Type B pancreatic cell (in vitro differentiated cells): ENCODE results near the gene LRRC75B. TPM values are rescaled to one million over a fixed set of nuclear protein-coding genes. Genes with fewer than 3 reads are reported as not detected.

Source experiments
- DNase-seq: peaks from one replicate; pipeline ENCODE4 v3.0.0; 2021; ENCODE audit warnings: mixed read lengths; ENCODE audit not compliant: unreplicated experiment; ENCODE audit errors: extremely low spot score
- H3K27ac Mint-ChIP-seq: 2 replicates; pipeline ENCODE4 v1.8.0; 2021; ENCODE audit warnings: mild to moderate bottlenecking, mixed read lengths
- H3K27me3 Mint-ChIP-seq: 2 replicates; pipeline ENCODE4 v1.8.0; 2021; ENCODE audit warnings: mixed read lengths
- H3K36me3 Mint-ChIP-seq: 2 replicates; pipeline ENCODE4 v1.8.0; 2021; ENCODE audit warnings: mixed read lengths
- H3K4me1 Mint-ChIP-seq: one replicate; pipeline ENCODE4 v1.8.0; 2021; ENCODE audit warnings: mixed read lengths; ENCODE audit not compliant: unreplicated experiment
- H3K4me3 Mint-ChIP-seq: 2 replicates; pipeline ENCODE4 v1.8.0; 2021; ENCODE audit warnings: mild to moderate bottlenecking, mixed read lengths
- H3K9me3 Mint-ChIP-seq: 2 replicates; pipeline ENCODE4 v1.8.0; 2021; ENCODE audit warnings: mixed read lengths
- total RNA-seq: library from RNA; stranded (reverse); gene quantifications from 2 replicates; pipeline ENCODE4 v1.2.1, GENCODE V29; 2021; ENCODE audit warnings: low replicate concordance
- TF ChIP-seq, protein P1 (sequence below): fragments of 200-600 bp; sonication (generic); conservative IDR thresholded peaks from 2 replicates; pipeline ENCODE4 v1.5.0; 2021; ENCODE audit warnings: antibody characterized with exemption, mild to moderate bottlenecking

Gene LRRC75B
- total RNA-seq, 1 donor from 2014 or later = 18.6 TPM

GRCh38 chr22:24591286-24591830 lies 1.5 kb downstream of the LRRC75B start:
- TF ChIP-seq, protein P1, sequence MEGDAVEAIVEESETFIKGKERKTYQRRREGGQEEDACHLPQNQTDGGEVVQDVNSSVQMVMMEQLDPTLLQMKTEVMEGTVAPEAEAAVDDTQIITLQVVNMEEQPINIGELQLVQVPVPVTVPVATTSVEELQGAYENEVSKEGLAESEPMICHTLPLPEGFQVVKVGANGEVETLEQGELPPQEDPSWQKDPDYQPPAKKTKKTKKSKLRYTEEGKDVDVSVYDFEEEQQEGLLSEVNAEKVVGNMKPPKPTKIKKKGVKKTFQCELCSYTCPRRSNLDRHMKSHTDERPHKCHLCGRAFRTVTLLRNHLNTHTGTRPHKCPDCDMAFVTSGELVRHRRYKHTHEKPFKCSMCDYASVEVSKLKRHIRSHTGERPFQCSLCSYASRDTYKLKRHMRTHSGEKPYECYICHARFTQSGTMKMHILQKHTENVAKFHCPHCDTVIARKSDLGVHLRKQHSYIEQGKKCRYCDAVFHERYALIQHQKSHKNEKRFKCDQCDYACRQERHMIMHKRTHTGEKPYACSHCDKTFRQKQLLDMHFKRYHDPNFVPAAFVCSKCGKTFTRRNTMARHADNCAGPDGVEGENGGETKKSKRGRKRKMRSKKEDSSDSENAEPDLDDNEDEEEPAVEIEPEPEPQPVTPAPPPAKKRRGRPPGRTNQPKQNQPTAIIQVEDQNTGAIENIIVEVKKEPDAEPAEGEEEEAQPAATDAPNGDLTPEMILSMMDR = no peak
- H3K4me1 Mint-ChIP-seq = no peaks in the 10 kb centered on the region
- no peaks in the 10 kb centered on the region for H3K36me3 Mint-ChIP-seq
- H3K27me3 Mint-ChIP-seq = no peaks in the 10 kb centered on the region
- no peak overlapping the region for H3K27ac Mint-ChIP-seq
- no peak for DNase-seq
- no peaks in the 10 kb centered on the region for H3K9me3 Mint-ChIP-seq
- peak overlapping the region; percentile 58 for H3K4me3 Mint-ChIP-seq

DNA sequence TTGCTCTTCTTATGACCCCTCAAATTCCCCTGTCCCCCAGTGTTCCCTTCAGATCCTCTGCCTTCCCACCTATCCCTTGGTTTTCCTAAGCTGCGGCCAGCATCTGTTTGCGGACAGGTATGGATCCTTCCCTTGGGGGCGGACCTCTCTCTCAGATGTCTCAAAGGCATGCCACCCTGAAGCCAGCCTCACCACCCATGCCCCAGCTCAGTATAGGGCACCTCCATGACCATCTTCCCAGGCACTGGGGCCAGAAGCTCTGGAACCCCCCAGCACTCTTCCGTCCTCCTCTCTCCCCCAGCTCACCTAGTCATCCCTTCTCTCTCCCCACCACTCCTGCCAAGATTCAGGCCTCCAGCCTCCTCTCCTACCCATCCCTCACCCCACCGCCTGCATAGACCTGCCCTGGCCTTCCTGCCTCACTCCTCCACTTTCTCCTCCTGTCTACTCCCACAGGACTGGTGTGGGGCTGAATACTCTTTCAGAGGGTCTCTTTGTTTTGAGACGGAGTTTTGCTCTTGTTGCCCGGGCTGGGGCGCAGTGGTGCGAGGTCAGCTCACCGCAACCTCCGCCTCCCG lies 2.2 kb downstream of the LRRC75B start:
- peak overlapping the region; percentile 50 for H3K27ac Mint-ChIP-seq
- H3K36me3 Mint-ChIP-seq = no peaks in the 10 kb centered on the region
- TF ChIP-seq, protein P1 = no peak
- H3K9me3 Mint-ChIP-seq = no peaks in the 10 kb centered on the region
- no peaks in the 10 kb centered on the region for H3K27me3 Mint-ChIP-seq
- DNase-seq = no peak
- H3K4me3 Mint-ChIP-seq = peak overlapping the region; percentile 57
- no peaks in the 10 kb centered on the region for H3K4me1 Mint-ChIP-seq

DNA sequence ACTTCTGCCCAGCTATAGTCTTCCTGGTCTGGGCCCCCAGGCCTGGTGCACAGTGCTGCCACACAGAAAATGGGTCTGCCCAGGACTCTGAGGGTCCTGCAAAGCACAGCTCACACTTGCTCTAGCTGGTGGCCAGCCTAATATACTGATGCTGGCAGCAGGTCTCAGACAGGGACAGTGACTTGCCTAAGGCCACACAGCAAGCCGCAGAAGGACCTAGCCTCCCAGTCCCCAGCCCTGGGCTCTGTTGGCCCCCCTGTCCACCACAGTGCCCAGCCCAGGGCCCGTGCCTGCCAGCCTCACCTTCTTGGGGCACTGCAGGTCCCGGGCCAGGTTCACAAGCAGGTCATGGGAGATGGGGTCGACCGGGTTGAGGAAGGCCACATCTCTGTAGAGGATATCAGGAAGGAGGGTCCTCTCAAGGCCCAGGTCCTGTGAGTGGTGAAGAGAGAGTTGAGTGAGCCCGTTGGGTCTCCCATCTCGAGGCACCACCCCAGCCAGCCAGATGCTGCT lies 3.3 kb downstream of the LRRC75B start:
- Mint-ChIP-seq H3K4me1 (no peaks in the 10 kb centered on the region), H3K36me3 (no peaks in the 10 kb centered on the region), H3K4me3 (no peak overlapping the region), H3K9me3 (no peaks in the 10 kb centered on the region), H3K27me3 (no peaks in the 10 kb centered on the region), H3K27ac (no peak overlapping the region)
- TF ChIP-seq, protein P1 = no peak
- no peak for DNase-seq

DNA sequence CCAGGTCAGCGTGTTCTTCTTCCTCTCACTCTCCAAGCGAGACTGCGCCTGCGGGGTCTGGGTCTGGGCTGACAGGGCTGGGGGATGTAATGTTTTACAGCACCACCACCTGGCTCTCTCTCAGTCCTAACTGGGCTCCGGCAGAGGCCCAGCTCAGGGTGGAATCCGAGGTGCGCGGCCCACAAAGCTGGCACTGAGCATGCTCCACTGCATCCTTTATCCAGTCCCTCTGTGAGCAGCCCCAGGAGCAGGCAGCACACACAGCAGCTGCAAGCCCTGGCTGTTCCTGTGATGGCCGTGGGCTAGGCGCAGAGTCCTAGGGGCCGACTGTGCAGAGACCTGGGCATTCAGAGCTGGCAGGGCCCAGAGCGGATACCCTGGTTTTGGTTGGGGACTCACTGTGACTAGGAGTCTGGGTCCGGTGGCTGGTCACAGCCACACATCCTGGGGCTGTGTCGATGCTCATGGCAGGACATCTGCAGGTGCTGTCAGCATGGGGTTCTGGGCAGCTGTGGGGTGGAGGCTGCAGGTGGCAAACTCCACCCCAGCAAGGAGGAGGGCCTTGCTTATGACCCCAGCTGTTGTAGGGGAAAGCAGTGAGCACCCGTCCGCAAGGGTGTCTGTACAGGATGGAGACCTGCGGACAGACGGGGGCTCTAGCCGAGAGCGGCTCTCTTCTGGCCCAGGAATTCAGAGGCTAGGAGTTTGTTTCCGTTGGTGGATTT lies 4.0 kb downstream of the LRRC75B start:
- H3K4me3 Mint-ChIP-seq = no peak overlapping the region
- H3K36me3 Mint-ChIP-seq = no peaks in the 10 kb centered on the region
- H3K27me3 Mint-ChIP-seq = no peaks in the 10 kb centered on the region
- TF ChIP-seq, protein P1 = no peak
- no peak overlapping the region for H3K27ac Mint-ChIP-seq
- no peak for DNase-seq
- H3K9me3 Mint-ChIP-seq = no peaks in the 10 kb centered on the region
- H3K4me1 Mint-ChIP-seq = no peaks in the 10 kb centered on the region

DNA sequence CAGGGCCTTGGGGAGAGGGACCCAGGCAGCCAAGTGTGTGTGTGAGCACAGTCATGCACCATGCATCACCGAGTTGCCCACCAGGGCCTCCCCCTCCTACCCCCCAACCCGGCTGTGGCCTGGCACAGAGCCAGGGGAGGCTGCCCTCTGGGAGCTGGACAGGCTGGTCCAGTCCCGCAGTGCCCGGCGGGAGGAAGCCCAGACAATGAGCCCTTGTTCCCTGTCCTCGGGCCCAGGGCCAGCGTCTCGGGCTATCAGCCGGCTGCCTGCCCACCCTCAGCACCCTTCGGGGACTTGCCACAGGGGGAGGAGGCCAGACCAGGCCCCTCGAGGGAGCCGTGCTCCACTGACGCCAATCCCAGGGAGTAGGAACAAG lies 4.5 kb downstream of the LRRC75B start:
- Mint-ChIP-seq H3K4me3 (no peak overlapping the region), H3K4me1 (no peaks in the 10 kb centered on the region), H3K36me3 (no peaks in the 10 kb centered on the region), H3K27ac (no peak overlapping the region), H3K9me3 (no peaks in the 10 kb centered on the region), H3K27me3 (no peaks in the 10 kb centered on the region)
- TF ChIP-seq, protein P1 = no peak
- DNase-seq = no peak
